Measurements from ENCODE around the gene CACNA1I. TPM values are rescaled to one million over a fixed set of nuclear protein-coding genes. Genes with fewer than 3 reads are reported as not detected.

CACNA1I gene
- total RNA-seq, 3 donors from 2014 or later: 0.19 to 0.41 (median 0.20) TPM

DNA sequence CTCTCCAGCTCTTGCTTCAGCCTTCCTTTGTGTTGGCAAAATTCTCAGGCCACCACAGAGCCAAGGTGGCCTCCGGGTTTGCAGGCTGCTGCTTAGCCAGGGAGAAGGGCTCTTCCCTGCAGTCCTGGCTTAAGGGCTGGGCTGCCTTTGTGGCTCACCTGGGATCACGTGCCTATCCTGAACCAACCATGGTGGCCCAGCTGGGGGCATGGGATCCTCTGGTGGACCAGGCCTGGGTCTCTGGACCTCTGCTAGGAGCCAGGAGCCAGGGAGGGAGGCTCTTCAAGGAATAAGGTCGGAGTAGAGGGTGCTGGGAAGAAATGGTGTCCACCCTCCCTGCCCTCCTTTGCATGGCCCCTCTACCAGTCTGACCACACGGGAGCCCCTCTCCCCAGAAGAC lies 43.9 kb downstream of the CACNA1I start:
- TF ChIP-seq, protein P1, sequence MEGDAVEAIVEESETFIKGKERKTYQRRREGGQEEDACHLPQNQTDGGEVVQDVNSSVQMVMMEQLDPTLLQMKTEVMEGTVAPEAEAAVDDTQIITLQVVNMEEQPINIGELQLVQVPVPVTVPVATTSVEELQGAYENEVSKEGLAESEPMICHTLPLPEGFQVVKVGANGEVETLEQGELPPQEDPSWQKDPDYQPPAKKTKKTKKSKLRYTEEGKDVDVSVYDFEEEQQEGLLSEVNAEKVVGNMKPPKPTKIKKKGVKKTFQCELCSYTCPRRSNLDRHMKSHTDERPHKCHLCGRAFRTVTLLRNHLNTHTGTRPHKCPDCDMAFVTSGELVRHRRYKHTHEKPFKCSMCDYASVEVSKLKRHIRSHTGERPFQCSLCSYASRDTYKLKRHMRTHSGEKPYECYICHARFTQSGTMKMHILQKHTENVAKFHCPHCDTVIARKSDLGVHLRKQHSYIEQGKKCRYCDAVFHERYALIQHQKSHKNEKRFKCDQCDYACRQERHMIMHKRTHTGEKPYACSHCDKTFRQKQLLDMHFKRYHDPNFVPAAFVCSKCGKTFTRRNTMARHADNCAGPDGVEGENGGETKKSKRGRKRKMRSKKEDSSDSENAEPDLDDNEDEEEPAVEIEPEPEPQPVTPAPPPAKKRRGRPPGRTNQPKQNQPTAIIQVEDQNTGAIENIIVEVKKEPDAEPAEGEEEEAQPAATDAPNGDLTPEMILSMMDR (IDR thresholded peaks at IDR 0.05): no peak
- Histone ChIP-seq H3K4me3 (no peak overlapping the region), H3K36me3 (ENCODE audit: low read depth) (no peaks in the 10 kb centered on the region), H3K4me1 (ENCODE audit: low read depth) (no peaks in the 10 kb centered on the region), H3K9me3 (no peaks in the 10 kb centered on the region)
- intact Hi-C loops (cut with DNase I, micrococcal nuclease): no loop called here
- ATAC-seq (no peak), DNase-seq (no peak)

DNA sequence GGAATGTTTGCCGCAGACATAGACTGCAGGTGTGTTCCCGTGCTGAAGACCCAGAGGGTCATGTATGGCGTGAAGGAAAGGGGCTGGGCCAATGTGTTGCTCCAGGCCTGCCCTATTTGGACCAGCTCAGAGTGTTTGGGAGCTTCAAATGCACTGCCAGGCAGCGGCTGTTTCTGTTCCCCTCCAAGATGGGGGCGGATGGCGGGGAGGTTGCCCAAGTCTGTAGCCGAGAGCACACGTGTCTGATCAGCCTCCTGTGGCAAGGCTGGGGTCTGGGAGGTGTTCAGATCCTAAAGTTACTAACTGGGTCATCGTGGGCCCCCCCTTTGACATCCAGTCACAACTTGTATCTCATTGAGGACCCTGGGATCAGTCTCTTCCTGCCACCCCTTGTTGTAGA lies 45.5 kb downstream of the CACNA1I start:
- Histone ChIP-seq H3K4me1 (ENCODE audit: low read depth) (no peaks in the 10 kb centered on the region), H3K9me3 (no peaks in the 10 kb centered on the region), H3K4me3 (no peak overlapping the region), H3K36me3 (ENCODE audit: low read depth) (no peaks in the 10 kb centered on the region)
- DNase-seq (no peak), ATAC-seq (no peak)
- intact Hi-C loops (cut with DNase I, micrococcal nuclease): no loop called here
- TF ChIP-seq, protein P1 (IDR thresholded peaks at IDR 0.05): no peak

DNA sequence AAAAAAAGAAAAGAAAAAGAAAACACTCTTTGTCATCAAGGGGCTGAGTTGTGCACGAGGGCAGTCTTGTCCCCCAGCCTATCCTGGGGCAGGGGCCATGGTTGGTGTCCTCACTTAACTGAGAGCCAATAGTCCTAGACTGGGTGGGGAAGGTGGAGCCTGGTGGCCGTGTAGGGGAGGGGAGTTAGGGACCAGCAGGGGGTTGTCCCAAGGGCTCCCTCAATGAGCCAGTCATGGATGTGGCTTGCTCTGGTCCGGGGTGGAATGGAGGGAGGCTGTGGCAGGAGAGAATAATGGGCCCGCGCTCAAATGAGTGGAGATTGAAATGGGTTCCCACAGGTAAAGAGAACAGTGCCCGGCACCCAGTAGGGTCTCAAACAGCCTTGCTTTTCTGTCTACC lies 46.2 kb downstream of the CACNA1I start:
- Histone ChIP-seq H3K9me3 (no peaks in the 10 kb centered on the region), H3K4me3 (no peak overlapping the region), H3K4me1 (ENCODE audit: low read depth) (no peaks in the 10 kb centered on the region), H3K36me3 (ENCODE audit: low read depth) (no peaks in the 10 kb centered on the region)
- intact Hi-C loops (cut with DNase I, micrococcal nuclease): no loop called here
- TF ChIP-seq, protein P1 (IDR thresholded peaks at IDR 0.05): no peak
- no peak for DNase-seq
- ATAC-seq: no peak

DNA sequence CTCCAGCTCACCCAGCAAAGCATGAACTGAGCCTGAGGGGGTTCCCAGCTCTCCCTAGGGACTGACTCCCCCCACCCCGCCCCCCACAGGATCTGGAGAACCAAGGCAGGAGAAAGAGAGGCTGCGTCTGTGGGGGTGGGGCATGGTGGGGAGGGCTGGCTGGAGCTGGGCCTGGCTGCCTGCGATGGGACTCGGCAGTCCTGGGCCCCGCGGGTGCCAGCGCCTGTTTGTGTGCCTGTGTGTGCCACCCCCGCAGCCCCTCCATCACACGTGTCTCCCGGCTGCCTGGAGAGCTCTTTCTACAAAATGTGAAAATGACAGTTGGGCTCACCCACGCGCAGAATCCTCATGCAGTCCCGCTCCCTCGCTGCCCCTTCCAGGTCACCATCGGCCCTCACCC lies 46.8 kb downstream of the CACNA1I start:
- no peaks in the 10 kb centered on the region for H3K4me1 ChIP-seq (ENCODE audit: low read depth)
- no peak overlapping the region for H3K4me3 ChIP-seq
- TF ChIP-seq, protein P1 (IDR thresholded peaks at IDR 0.05): no peak
- H3K9me3 ChIP-seq: no peaks in the 10 kb centered on the region
- DNase-seq: no peak
- intact Hi-C loops (cut with DNase I, micrococcal nuclease): no loop called here
- H3K36me3 ChIP-seq (ENCODE audit: low read depth): no peaks in the 10 kb centered on the region
- no peak for ATAC-seq

DNA sequence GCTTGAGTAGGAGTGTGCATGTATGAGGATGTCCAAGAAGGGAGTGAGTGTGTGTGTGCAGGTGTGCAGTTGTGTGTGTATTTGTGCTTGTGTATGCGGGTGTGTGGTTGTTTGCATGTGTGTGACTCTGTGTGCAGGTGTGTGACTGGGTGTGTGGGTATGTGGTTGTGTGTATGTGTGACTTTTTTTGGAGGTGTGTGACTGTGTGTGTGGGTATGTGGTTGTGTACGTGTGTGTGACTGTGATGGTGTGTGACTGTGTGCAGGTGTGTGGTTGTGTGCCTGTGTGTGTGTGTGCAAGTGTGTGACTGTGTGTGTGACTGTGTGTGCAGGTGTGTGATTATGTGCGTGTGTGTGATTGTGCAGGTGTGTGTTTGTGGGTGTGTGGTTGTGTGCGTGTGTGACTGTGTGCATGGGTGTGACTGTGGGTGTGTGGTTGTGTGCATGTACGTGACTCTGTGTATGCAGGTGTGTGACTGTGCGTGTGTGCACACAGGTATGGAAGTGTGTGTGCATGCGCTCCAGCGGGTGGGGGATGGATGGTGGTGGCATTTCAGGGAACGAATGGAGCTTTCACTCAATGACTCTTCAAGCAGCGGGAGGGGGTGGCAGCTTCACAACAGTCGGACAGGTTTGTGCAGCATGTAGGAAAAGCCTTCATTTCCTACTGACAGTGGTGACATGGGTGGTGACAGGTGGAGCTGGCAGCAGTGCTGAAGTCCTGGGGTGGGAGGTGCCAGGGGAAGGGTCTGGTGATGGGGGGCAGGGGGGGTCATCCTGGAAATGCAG lies 47.6 kb downstream of the CACNA1I start:
- no peak overlapping the region for H3K4me3 ChIP-seq
- DNase-seq (no peak), ATAC-seq (no peak)
- intact Hi-C loops (cut with DNase I, micrococcal nuclease): no loop called here
- H3K9me3 ChIP-seq: no peaks in the 10 kb centered on the region
- H3K4me1 ChIP-seq (ENCODE audit: low read depth): no peaks in the 10 kb centered on the region
- TF ChIP-seq, protein P1 (IDR thresholded peaks at IDR 0.05): no peak
- H3K36me3 ChIP-seq (ENCODE audit: low read depth): no peaks in the 10 kb centered on the region

Data from mucosa of descending colon (tissue), 3 donors.